GM12878 (cell line): ENCODE results near the gene VPS8. TPM values are rescaled to one million over a fixed set of nuclear protein-coding genes. Genes with fewer than 3 reads are reported as not detected.

Experiments used
- ATAC-seq: fragments of 200-7000 bp; cut with Tn5 transposase; 3 replicates; pipeline ENCODE4 v1.9.1; 2020; ENCODE audit warnings: mild to moderate bottlenecking, moderate library complexity
- BruUV-seq: library from RNA; stranded (reverse); fragments of 400-500 nt; replicated peaks from 2 replicates; lab custom pipeline; 2021; lab: Mats Ljungman, UMichigan
- CTCF ChIA-PET: fragments of 300-600 bp; sonication (Branson Sonifier 250); formaldehyde crosslinking; extraction: SDS; loops from one replicate; lab custom pipeline; 2021; ENCODE audit warnings: inconsistent platforms; lab: Yijun Ruan, JAX
- POLR2A ChIA-PET: fragments of 350-600 bp; formaldehyde crosslinking; extraction: SDS; loops from one replicate; lab custom pipeline; 2021; ENCODE audit warnings: inconsistent platforms; lab: Charles Lee
- RAD21 ChIA-PET: fragments of 300-600 bp; sonication (Branson Sonifier 250); formaldehyde crosslinking; loops from one replicate; lab custom pipeline; 2023; ENCODE audit warnings: antibody characterized with exemption; ENCODE audit not compliant: unreplicated experiment; lab: Charles Lee
- SMC1A ChIA-PET: fragments of 300-600 bp; sonication (Branson Sonifier 250); formaldehyde crosslinking; loops from one replicate; lab custom pipeline; 2023; ENCODE audit not compliant: unreplicated experiment, uncharacterized antibody; lab: Charles Lee
- DNase-seq: peaks from one replicate; pipeline ENCODE4 v3.0.0-alpha.2; 2011; ENCODE audit warnings: low read depth, low spot score
- FAIRE-seq: peaks from 3 replicates; lab custom pipeline; 2011; peaks lifted over from hg19 to GRCh38; lab: Jason Lieb, UNC
- H2AFZ ChIP-seq: 2 replicates; pipeline ENCODE4 v1.6.0; 2011; ENCODE audit warnings: low read depth, low read length, control low read depth; ENCODE audit not compliant: control insufficient read depth
- H3K27ac ChIP-seq: 2 replicates; pipeline ENCODE4 v1.5.1; 2011; ENCODE audit warnings: control low read depth; ENCODE audit not compliant: control insufficient read depth, insufficient read depth
- H3K27me3 ChIP-seq, 2 experiments: replicated peaks in 1 of 2; 2 replicates each; pipeline versions ENCODE4 v1.6.0 to v1.6.1; 2011; ENCODE audit warnings: low read length in 1 of 2; ENCODE audit not compliant: control insufficient read depth in 2 of 2, insufficient read depth in 2 of 2
- H3K36me3 ChIP-seq, 2 experiments: 2 replicates each; pipeline ENCODE4 v1.5.1; 2011; ENCODE audit warnings: low read length in 1 of 2; ENCODE audit not compliant: control insufficient read depth in 2 of 2, insufficient read depth in 2 of 2
- H3K4me1 ChIP-seq: 2 replicates; pipeline ENCODE4 v1.6.1; 2011; ENCODE audit warnings: mild to moderate bottlenecking, low read length, moderate library complexity, mixed read lengths; ENCODE audit not compliant: control insufficient read depth, insufficient read depth
- H3K4me2 ChIP-seq: 2 replicates; pipeline ENCODE4 v1.6.0; 2011; ENCODE audit warnings: control low read depth; ENCODE audit not compliant: control insufficient read depth, insufficient read depth
- H3K4me3 ChIP-seq: fragments of 200-600 bp; sonication (generic); 2 replicates; pipeline ENCODE4 v1.5.1; 2016
- H3K79me2 ChIP-seq: 2 replicates; pipeline ENCODE4 v1.6.0; 2011; ENCODE audit warnings: low read length; ENCODE audit not compliant: control insufficient read depth, insufficient read depth
- H3K9ac ChIP-seq: 2 replicates; pipeline ENCODE4 v1.8.0; 2011; ENCODE audit warnings: low read length, control low read depth, mixed read lengths; ENCODE audit not compliant: control insufficient read depth, insufficient read depth
- H3K9me3 ChIP-seq: replicated peaks from 3 replicates; pipeline ENCODE4 v1.5.1; 2011; ENCODE audit warnings: mild to moderate bottlenecking, low read length; ENCODE audit not compliant: control insufficient read depth, insufficient read depth
- H4K20me1 ChIP-seq: 2 replicates; pipeline ENCODE4 v1.6.0; 2011; ENCODE audit not compliant: control insufficient read depth, insufficient read depth
- BMI1 ChIP-seq: fragments of 450-650 bp; IDR thresholded peaks from 2 replicates; pipeline ENCODE4 v1.6.1; 2016; ENCODE audit warnings: mild to moderate bottlenecking, moderate library complexity, borderline replicate concordance
- CREM ChIP-seq: IDR thresholded peaks from 2 replicates; pipeline ENCODE4 v1.6.1; 2014; ENCODE audit warnings: antibody characterized with exemption, low read depth
- HDAC6 ChIP-seq: fragments of 200-600 bp; sonication (generic); IDR thresholded peaks from one replicate; pipeline ENCODE4 v1.8.0; 2017; ENCODE audit warnings: antibody characterized with exemption; ENCODE audit not compliant: unreplicated experiment
- LARP7 ChIP-seq: fragments of 450-650 bp; IDR thresholded peaks from 2 replicates; pipeline ENCODE4 v1.6.1; 2017; ENCODE audit warnings: mild to moderate bottlenecking
- MAX ChIP-seq: IDR thresholded peaks from 2 replicates; pipeline ENCODE4 v1.6.1; 2012; ENCODE audit warnings: low read depth, low read length, improper control_type of control experiment
- MLLT1 ChIP-seq: fragments of 450-650 bp; IDR thresholded peaks from 2 replicates; pipeline ENCODE4 v1.6.1; 2016; ENCODE audit warnings: mild to moderate bottlenecking
- RCOR1 ChIP-seq: conservative IDR thresholded peaks from 2 replicates; pipeline ENCODE4 v1.6.1; 2012; ENCODE audit warnings: low read depth, low read length, improper control_type of control experiment
- RELA ChIP-seq: fragments of 450-650 bp; IDR thresholded peaks from 2 replicates; pipeline ENCODE4 v1.8.0; 2014; ENCODE audit warnings: borderline replicate concordance; ENCODE audit not compliant: partially characterized antibody
- REST ChIP-seq: IDR thresholded peaks from 2 replicates; pipeline ENCODE4 v1.6.1; 2012; ENCODE audit warnings: mild to moderate bottlenecking, low read depth, low read length
- RUNX3 ChIP-seq: IDR thresholded peaks from 2 replicates; pipeline ENCODE4 v1.6.1; 2012; ENCODE audit warnings: low read length, inconsistent platforms
- SIX5 ChIP-seq: IDR thresholded peaks from 2 replicates; pipeline ENCODE4 v1.6.1; 2011; ENCODE audit warnings: mild to moderate bottlenecking, low read depth, low read length, moderate library complexity; ENCODE audit not compliant: severe bottlenecking
- SP1 ChIP-seq: IDR thresholded peaks from one replicate; pipeline ENCODE4 v1.6.1; 2011; ENCODE audit warnings: low read depth, low read length
- STAT1 ChIP-seq: fragments of 450-650 bp; conservative IDR thresholded peaks from 2 replicates; pipeline ENCODE4 v1.6.1; 2014; ENCODE audit warnings: antibody characterized with exemption, mild to moderate bottlenecking
- TCF12 ChIP-seq: IDR thresholded peaks from 2 replicates; pipeline ENCODE4 v1.6.1; 2011; ENCODE audit warnings: low read depth, mild to moderate bottlenecking, low read length
- WRNIP1 ChIP-seq: IDR thresholded peaks from 2 replicates; pipeline ENCODE4 v1.6.1; 2011; ENCODE audit warnings: low read depth, low read length, improper control_type of control experiment, borderline replicate concordance
- ZBTB11 ChIP-seq: fragments of 450-650 bp; formaldehyde crosslinking; IDR thresholded peaks from 2 replicates; pipeline ENCODE4 v1.5.0; 2022; ENCODE audit warnings: mild to moderate bottlenecking, missing genetic modification characterization
- WGBS: methylation state at CpG from one replicate; pipeline ENCODE4 v1.1.6; 2016; ENCODE audit warnings: low lambda C conversion rate; ENCODE audit not compliant: insufficient replicate concordance, insufficient coverage; ENCODE audit errors: missing lambda C conversion rate; 5-methylcytosine and 5-hydroxymethylcytosine counted together
- in situ Hi-C: fragments of 300-500 bp; cut with MboI; formaldehyde crosslinking; loops from 9 replicates; pipeline ENCODE4 v1.14.3; 2018; ENCODE audit warnings: mixed read lengths
- intact Hi-C: fragments of 100-400 bp; cut with micrococcal nuclease; formaldehyde crosslinking; loops from one replicate; pipeline ENCODE4 v1.14.2; 2022; ENCODE audit not compliant: unreplicated experiment
- polyA plus RNA-seq, 11 experiments: library from polyadenylated mRNA; depleted of rRNA in 4 of 11; unstranded in 6 of 11; stranded (reverse) in 5 of 11; fragments of >200 nt; fragmentation: Nextera tagmentation in 4 of 11; fragmentation: Illumina TruSeq in 1 of 11; extraction: Ambion mirVana in 4 of 11; extraction: Trizol in 1 of 11; gene quantifications; 1 replicate in 1 of 11; 2 replicates in 10 of 11; pipeline versions ENCODE4 v1.2.1 to v1.2.3, GENCODE V29; 2011 to 2016; ENCODE audit warnings: inconsistent platforms in 2 of 11, missing spikeins in 2 of 11, low read depth in 1 of 11
- total RNA-seq, 4 experiments: library from RNA; depleted of rRNA in 3 of 4; stranded (reverse); fragments of >200 nt in 3 of 4; fragmentation: Illumina TruSeq in 1 of 4; extraction: Trizol in 1 of 4; gene quantifications; 2 replicates each; pipeline versions ENCODE4 v1.2.1 to v1.2.3, GENCODE V29; 2013 to 2021

Gene VPS8
- total and polyA plus RNA-seq, 10 of the 15 experiments (the other 5 are each of a cell fraction or from before 2014, with no cell fraction given) = 8.9 to 34.7 (median 20.9) TPM

GRCh38 chr3:184770541-184770940 is 41.4 kb upstream of the VPS8 start:
- ATAC-seq = no peak
- H3K9ac ChIP-seq = no peak overlapping the region

More at GRCh38 chr3:184770541-184770940, 41.4 kb upstream of the VPS8 start:
- Histone ChIP-seq H3K4me3 (no peak overlapping the region), H3K4me1 (peaks cover 10% of the 10 kb centered on the region; the same call in 1 of the 2 replicates), H4K20me1 (no peaks in the 10 kb centered on the region), H3K27me3 (no peaks in the 10 kb centered on the region), H2AFZ (no peak overlapping the region), H3K27ac (no peak overlapping the region), H3K79me2 (no peaks in the 10 kb centered on the region), H3K36me3 (no peaks in the 10 kb centered on the region), H3K4me2 (no peak overlapping the region), H3K9me3 (no peaks in the 10 kb centered on the region)
- RAD21 ChIA-PET = no interaction called here
- POLR2A ChIA-PET = no interaction called here
- SMC1A ChIA-PET = no interaction called here
- TF ChIP-seq RELA = no peak
- TF ChIP-seq CREM = no peak
- no peak for TF ChIP-seq LARP7
- no peak for TF ChIP-seq TCF12
- TF ChIP-seq RUNX3 = no peak
- TF ChIP-seq MAX = no peak
- no peak for TF ChIP-seq WRNIP1
- TF ChIP-seq MLLT1 = no peak
- TF ChIP-seq HDAC6 = no peak
- TF ChIP-seq RCOR1 = no peak
- TF ChIP-seq STAT1 = no peak
- TF ChIP-seq BMI1 = no peak
- no peak for TF ChIP-seq SP1
- TF ChIP-seq REST = no peak
- no peak for TF ChIP-seq SIX5
- no peak for TF ChIP-seq ZBTB11
- intact Hi-C loops (no loop called here), in situ Hi-C loops (no loop called here)
- FAIRE-seq = no peak
- WGBS = 64% methylated on average over 12 of the region's 12 CpGs
- BruUV-seq = no TSS peak
- CTCF ChIA-PET = no interaction called here
- no peak for DNase-seq
